Activated gamma-delta T cell treated with anti-CD3 and anti-CD28 coated beads, Interleukin-2, amount 50 U/mL, for 16 hours (primary cell): ENCODE measurements around the gene NCAM2.

Experiments
- DNase-seq: peaks from one replicate; pipeline ENCODE4 v3.0.0-alpha.2; 2020; ENCODE audit warnings: low read depth

The NCAM2 gene

GRCh38 chr21:21216047-21216446 lies 217.8 kb downstream of the NCAM2 start:
- DNase-seq = no peak

GRCh38 chr21:21226472-21226871 lies 228.3 kb downstream of the NCAM2 start:
- no peak for DNase-seq

GRCh38 chr21:21230672-21231071 lies 232.5 kb downstream of the NCAM2 start:
- DNase-seq = no peak

GRCh38 chr21:21231913-21232312 lies 233.7 kb downstream of the NCAM2 start:
- DNase-seq = no peak

- no peak for DNase-seq
These were observed 234.1 kb downstream of the NCAM2 start for GRCh38 chr21:21232320-21232719.

GRCh38 chr21:21233051-21233450 lies 234.8 kb downstream of the NCAM2 start:
- no peak for DNase-seq

GRCh38 chr21:21236996-21237395 lies 238.8 kb downstream of the NCAM2 start:
- DNase-seq = no peak

GRCh38 chr21:21238629-21239400 lies 240.6 kb downstream of the NCAM2 start:
- no peak for DNase-seq

- DNase-seq = no peak
These were observed 243.2 kb downstream of the NCAM2 start for GRCh38 chr21:21241391-21241790.

GRCh38 chr21:21246007-21246406 lies 247.8 kb downstream of the NCAM2 start:
- DNase-seq = no peak

GRCh38 chr21:21247424-21247823 lies 249.2 kb downstream of the NCAM2 start:
- no peak for DNase-seq

GRCh38 chr21:21262048-21262447 lies 263.8 kb downstream of the NCAM2 start:
- DNase-seq = no peak

- no peak for DNase-seq
These were observed 269.9 kb downstream of the NCAM2 start for GRCh38 chr21:21268061-21268471.

- DNase-seq = no peak
These were observed 270.7 kb downstream of the NCAM2 start for GRCh38 chr21:21268885-21269284.

- DNase-seq = no peak
These were observed 281.1 kb downstream of the NCAM2 start for GRCh38 chr21:21279193-21279901.

- DNase-seq = no peak
These were observed 285.6 kb downstream of the NCAM2 start for GRCh38 chr21:21283810-21284209.

- DNase-seq = no peak
These were observed 288.1 kb downstream of the NCAM2 start for GRCh38 chr21:21286170-21286798.

GRCh38 chr21:21290751-21291150 lies 292.5 kb downstream of the NCAM2 start:
- no peak for DNase-seq

- no peak for DNase-seq
These were observed 293.8 kb downstream of the NCAM2 start for GRCh38 chr21:21291883-21292569.

GRCh38 chr21:21295303-21295702 lies 297.1 kb downstream of the NCAM2 start:
- DNase-seq = no peak

- no peak for DNase-seq
These were observed 299.0 kb downstream of the NCAM2 start for GRCh38 chr21:21297211-21297610.

- no peak for DNase-seq
These were observed 302.8 kb downstream of the NCAM2 start for GRCh38 chr21:21301013-21301412.

- DNase-seq = no peak
These were observed 311.3 kb downstream of the NCAM2 start for GRCh38 chr21:21309510-21309909.
